ENCODE measurements around the gene IGFL1.
"Not testable (repeated sequence)": the region's sequence is repeated elsewhere in the genome, so short reads cannot be mapped to it uniquely, and the experiment has no call there.

GRCh38 chr19:46243081-46243654 lies 13.6 kb downstream of the IGFL1 start:
- TF ChIP-seq, protein P1, sequence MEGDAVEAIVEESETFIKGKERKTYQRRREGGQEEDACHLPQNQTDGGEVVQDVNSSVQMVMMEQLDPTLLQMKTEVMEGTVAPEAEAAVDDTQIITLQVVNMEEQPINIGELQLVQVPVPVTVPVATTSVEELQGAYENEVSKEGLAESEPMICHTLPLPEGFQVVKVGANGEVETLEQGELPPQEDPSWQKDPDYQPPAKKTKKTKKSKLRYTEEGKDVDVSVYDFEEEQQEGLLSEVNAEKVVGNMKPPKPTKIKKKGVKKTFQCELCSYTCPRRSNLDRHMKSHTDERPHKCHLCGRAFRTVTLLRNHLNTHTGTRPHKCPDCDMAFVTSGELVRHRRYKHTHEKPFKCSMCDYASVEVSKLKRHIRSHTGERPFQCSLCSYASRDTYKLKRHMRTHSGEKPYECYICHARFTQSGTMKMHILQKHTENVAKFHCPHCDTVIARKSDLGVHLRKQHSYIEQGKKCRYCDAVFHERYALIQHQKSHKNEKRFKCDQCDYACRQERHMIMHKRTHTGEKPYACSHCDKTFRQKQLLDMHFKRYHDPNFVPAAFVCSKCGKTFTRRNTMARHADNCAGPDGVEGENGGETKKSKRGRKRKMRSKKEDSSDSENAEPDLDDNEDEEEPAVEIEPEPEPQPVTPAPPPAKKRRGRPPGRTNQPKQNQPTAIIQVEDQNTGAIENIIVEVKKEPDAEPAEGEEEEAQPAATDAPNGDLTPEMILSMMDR (IDR thresholded peaks at IDR 0.05): not testable (repeated sequence)
- not testable (repeated sequence) for TF ChIP-seq ZFX (IDR thresholded peaks at IDR 0.05; ENCODE audit: borderline replicate concordance)
